ENCODE measurements around the gene GABARAPL2. TPM values are rescaled to one million over a fixed set of nuclear protein-coding genes. Genes with fewer than 3 reads are reported as not detected.

Gene GABARAPL2
- total and polyA plus RNA-seq, 12 donors: 93.9 to 200 (median 167) TPM

GRCh38 chr16:75572864-75573542 lies 6.8 kb downstream of the GABARAPL2 start:
- no peaks in the 10 kb centered on the region for H3K27me3 ChIP-seq
- no peak overlapping the region for H3K4me3 ChIP-seq
- 62 to 72% (median 68%) methylated on average over 3 of the region's 3 CpGs for WGBS, 4 donors
- no peaks in the 10 kb centered on the region for H3K9me3 ChIP-seq (replicated peaks in 1 of 3)
- peaks cover 0 to 90% of the 10 kb centered on the region in 2 donors for H3K36me3 ChIP-seq (replicated peaks in 1 of 2)
- no peak for TF ChIP-seq POLR2A (IDR thresholded peaks at IDR 0.05)
- TF ChIP-seq CTCF (IDR thresholded peaks at IDR 0.05): no peak
- H3K4me1 ChIP-seq (replicated peaks in 1 of 2): peaks cover 10 to 45% of the 10 kb centered on the region in 2 donors
- no peak overlapping the region for H3K27ac ChIP-seq
- peak in 1 of 7 donors; percentile 27 for DNase-seq
- intact Hi-C loops (cut with DNase I): no loop called here

GRCh38 chr16:75573955-75574354 lies 7.8 kb downstream of the GABARAPL2 start:
- TF ChIP-seq POLR2A (IDR thresholded peaks at IDR 0.05) (no peak), CTCF (IDR thresholded peaks at IDR 0.05) (no peak)
- intact Hi-C loops (cut with DNase I): no loop called here
- no peak overlapping the region for H3K4me3 ChIP-seq
- 85 to 98% (median 86%) methylated on average over 5 of the region's 5 CpGs for WGBS, 4 donors
- H3K4me1 ChIP-seq (replicated peaks in 1 of 2): peaks cover 10 to 45% of the 10 kb centered on the region in 2 donors
- peaks cover 0 to 89% of the 10 kb centered on the region in 2 donors for H3K36me3 ChIP-seq (replicated peaks in 1 of 2)
- no peak for DNase-seq
- H3K27ac ChIP-seq: no peak overlapping the region
- no peaks in the 10 kb centered on the region for H3K9me3 ChIP-seq (replicated peaks in 1 of 3)
- no peaks in the 10 kb centered on the region for H3K27me3 ChIP-seq

- WGBS, 4 donors: 70 to 82% (median 74%) methylated on average over 3 of the region's 3 CpGs
- peaks cover 0 to 26% of the 10 kb centered on the region in 2 donors for H3K4me1 ChIP-seq (replicated peaks in 1 of 2)
- intact Hi-C loops (cut with DNase I): no loop called here
- H3K36me3 ChIP-seq (replicated peaks in 1 of 2): peaks cover 0 to 76% of the 10 kb centered on the region in 2 donors
- H3K27ac ChIP-seq: no peak overlapping the region
- H3K9me3 ChIP-seq (replicated peaks in 1 of 3): no peaks in the 10 kb centered on the region
- no peaks in the 10 kb centered on the region for H3K27me3 ChIP-seq
- H3K4me3 ChIP-seq: no peak overlapping the region
- TF ChIP-seq POLR2A (IDR thresholded peaks at IDR 0.05) (no peak), CTCF (IDR thresholded peaks at IDR 0.05) (no peak)
- DNase-seq: no peak
Observed at GRCh38 chr16:75575958-75576357, 9.8 kb downstream of the GABARAPL2 start.

GRCh38 chr16:75576384-75576811 lies 10.2 kb downstream of the GABARAPL2 start:
- TF ChIP-seq POLR2A (IDR thresholded peaks at IDR 0.05) (no peak), CTCF (IDR thresholded peaks at IDR 0.05) (no peak)
- peaks cover 0 to 76% of the 10 kb centered on the region in 2 donors for H3K36me3 ChIP-seq (replicated peaks in 1 of 2)
- no peak for DNase-seq
- intact Hi-C loops (cut with DNase I): no loop called here
- H3K27me3 ChIP-seq: no peaks in the 10 kb centered on the region
- 64 to 90% (median 68%) methylated on average over 3 of the region's 3 CpGs for WGBS, 4 donors
- H3K4me1 ChIP-seq (replicated peaks in 1 of 2): peaks cover 0 to 21% of the 10 kb centered on the region in 2 donors
- H3K9me3 ChIP-seq (replicated peaks in 1 of 3): no peaks in the 10 kb centered on the region
- no peak overlapping the region for H3K27ac ChIP-seq
- no peak overlapping the region for H3K4me3 ChIP-seq

Data from adrenal gland (tissue), 12 donors.